Tibial artery (tissue), 4 donors: ENCODE data around the gene NUDC.

Experiments
- DNase-seq, 2 donors: peaks; one replicate each; pipeline ENCODE4 v3.0.0-alpha.2; 2019
- H3K27ac ChIP-seq, 2 donors: fragments of 200-600 bp; sonication (generic) in 1 of 2; 1 replicate in 1 of 2; 2 replicates in 1 of 2; pipeline ENCODE4 v1.5.1; 2018 to 2019; ENCODE audit warnings: mild to moderate bottlenecking in 1 of 2
- H3K27me3 ChIP-seq, 2 donors: fragments of 200-600 bp; sonication (generic) in 1 of 2; one replicate each; pipeline versions ENCODE4 v1.5.1 to v1.6.0; 2016 to 2019
- H3K36me3 ChIP-seq, 3 donors: fragments of 200-600 bp; sonication (generic) in 2 of 3; one replicate each; pipeline ENCODE4 v1.5.1; 2016 to 2019; ENCODE audit warnings: mild to moderate bottlenecking in 2 of 3
- H3K4me1 ChIP-seq, 4 donors: fragments of 200-600 bp; sonication (generic) in 2 of 4; 1 replicate in 3 of 4; 2 replicates in 1 of 4; pipeline ENCODE4 v1.5.1; 2016 to 2019
- H3K4me3 ChIP-seq, 2 donors: fragments of 200-600 bp; sonication (generic) in 1 of 2; 1 replicate in 1 of 2; 2 replicates in 1 of 2; pipeline ENCODE4 v1.5.1; 2018 to 2019; ENCODE audit warnings: mild to moderate bottlenecking in 2 of 2
- H3K9me3 ChIP-seq, 3 donors: fragments of 200-600 bp; sonication (generic) in 1 of 3; one replicate each; pipeline ENCODE4 v1.5.1; 2016 to 2019
- CTCF ChIP-seq, 2 experiments: fragments of 200-600 bp in 1 of 2; fragments of 450-650 bp in 1 of 2; IDR thresholded peaks; one replicate each; pipeline ENCODE4 v1.5.1; 2017 to 2019; ENCODE audit warnings: antibody characterized with exemption in 2 of 2, mild to moderate bottlenecking in 1 of 2, moderate library complexity in 1 of 2
- intact Hi-C: fragments of 100-400 bp; cut with DNase I; formaldehyde crosslinking; loops from one replicate; pipeline ENCODE4 v1.15.0; 2023; ENCODE audit warnings: low total_unique reads

NUDC gene

GRCh38 chr1:26949926-26950319 is 28.4 kb downstream of the NUDC start:
- H3K4me1 ChIP-seq = no peaks in the 10 kb centered on the region
- DNase-seq = no peak
- H3K4me3 ChIP-seq = no peak overlapping the region
- TF ChIP-seq CTCF (IDR thresholded peaks at IDR 0.05) = no peak
- H3K36me3 ChIP-seq = peaks cover 15 to 69% (median 21%) of the 10 kb centered on the region in 3 donors
- H3K27me3 ChIP-seq = peaks cover 0 to 16% of the 10 kb centered on the region in 2 donors
- H3K27ac ChIP-seq = no peak overlapping the region
- no peaks in the 10 kb centered on the region for H3K9me3 ChIP-seq
- intact Hi-C loops = no loop called here

GRCh38 chr1:26950602-26951001 is 29.1 kb downstream of the NUDC start:
- peaks cover 8 to 63% (median 14%) of the 10 kb centered on the region in 3 donors for H3K36me3 ChIP-seq
- no peak overlapping the region for H3K4me3 ChIP-seq
- intact Hi-C loops = no loop called here
- DNase-seq = no peak
- no peak for TF ChIP-seq CTCF (IDR thresholded peaks at IDR 0.05)
- H3K27me3 ChIP-seq = peaks cover 0 to 16% of the 10 kb centered on the region in 2 donors
- H3K27ac ChIP-seq = no peak overlapping the region
- H3K4me1 ChIP-seq = no peaks in the 10 kb centered on the region
- peaks cover 0 to under 1% (median 0%) of the 10 kb centered on the region in 3 donors for H3K9me3 ChIP-seq

- TF ChIP-seq CTCF (IDR thresholded peaks at IDR 0.05) = no peak
Measured at GRCh38 chr1:26951216-26951615, 29.7 kb downstream of the NUDC start.

GRCh38 chr1:26951821-26952497 is 30.4 kb downstream of the NUDC start:
- intact Hi-C loops = no loop called here
- no peak for DNase-seq
- no peaks in the 10 kb centered on the region for H3K4me1 ChIP-seq
- H3K27me3 ChIP-seq = peaks cover 0 to 18% of the 10 kb centered on the region in 2 donors
- no peak for TF ChIP-seq CTCF (IDR thresholded peaks at IDR 0.05)
- peaks cover 0 to 7% (median 0%) of the 10 kb centered on the region in 3 donors for H3K9me3 ChIP-seq
- H3K27ac ChIP-seq = no peak overlapping the region
- peaks cover 0 to 49% (median under 1%) of the 10 kb centered on the region in 3 donors for H3K36me3 ChIP-seq
- no peak overlapping the region for H3K4me3 ChIP-seq

More at GRCh38 chr1:26951216-26951615, 29.7 kb downstream of the NUDC start:
- H3K4me3 ChIP-seq = no peak overlapping the region
- intact Hi-C loops = no loop called here
- peaks cover 0 to 7% (median 0%) of the 10 kb centered on the region in 3 donors for H3K9me3 ChIP-seq
- peaks cover 2 to 56% (median 8%) of the 10 kb centered on the region in 3 donors for H3K36me3 ChIP-seq
- H3K27ac ChIP-seq = no peak overlapping the region
- no peaks in the 10 kb centered on the region for H3K4me1 ChIP-seq
- peaks cover 0 to 16% of the 10 kb centered on the region in 2 donors for H3K27me3 ChIP-seq
- DNase-seq = no peak

DNA sequence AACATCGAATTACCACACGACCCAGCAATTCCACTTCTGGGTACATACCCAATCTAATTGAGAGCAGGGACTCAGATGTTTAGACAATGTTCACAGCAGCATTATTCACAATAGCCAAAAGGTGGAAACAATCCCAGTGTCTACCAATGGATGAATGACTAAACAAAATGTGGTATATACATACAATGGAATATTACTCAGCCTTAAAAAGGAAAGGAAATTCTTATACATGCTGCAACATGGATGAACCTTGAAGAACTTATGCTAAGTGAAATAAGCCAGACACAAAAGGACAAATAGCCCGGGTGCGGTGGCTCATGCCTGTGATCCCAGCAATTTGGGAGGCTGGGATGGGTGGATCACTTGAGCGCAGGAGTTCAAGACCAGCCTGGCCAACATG is 31.8 kb downstream of the NUDC start:
- peaks cover 0 to 7% (median 0%) of the 10 kb centered on the region in 3 donors for H3K9me3 ChIP-seq
- H3K27ac ChIP-seq = no peak overlapping the region
- no peaks in the 10 kb centered on the region for H3K4me1 ChIP-seq
- no peak overlapping the region for H3K4me3 ChIP-seq
- H3K36me3 ChIP-seq = peaks cover 0 to 36% (median 0%) of the 10 kb centered on the region in 3 donors
- DNase-seq = no peak
- H3K27me3 ChIP-seq = peaks cover 0 to 32% of the 10 kb centered on the region in 2 donors
- intact Hi-C loops = no loop called here
- no peak for TF ChIP-seq CTCF (IDR thresholded peaks at IDR 0.05)
